RWPE2 (cell line): ENCODE results near the gene BRIP1.

ENCODE experiments used
- ATAC-seq: fragments of 200-7000 bp; cut with Tn5 transposase; 3 replicates; pipeline ENCODE4 v1.9.1; 2021; ENCODE audit warnings: low read depth
- DNase-seq: peaks from one replicate; pipeline ENCODE4 v3.0.0-alpha.2; 2020; ENCODE audit warnings: low spot score
- H3K27ac ChIP-seq: fragments of 450-650 bp; 2 replicates; pipeline ENCODE4 v1.5.1; 2017; ENCODE audit warnings: mild to moderate bottlenecking; ENCODE audit not compliant: poor library complexity, severe bottlenecking
- H3K27me3 ChIP-seq: fragments of 250-450 bp; sonication (Bioruptor Pico); 2 replicates; pipeline ENCODE4 v1.5.1; 2021; ENCODE audit warnings: mild to moderate bottlenecking, moderate library complexity; ENCODE audit not compliant: insufficient read depth, poor library complexity, severe bottlenecking
- H3K36me3 ChIP-seq: fragments of 250-450 bp; sonication (Bioruptor Pico); 2 replicates; pipeline ENCODE4 v1.5.1; 2020; ENCODE audit warnings: low read depth, mild to moderate bottlenecking, moderate library complexity
- H3K4me1 ChIP-seq: fragments of 250-450 bp; sonication (Bioruptor Pico); 2 replicates; pipeline ENCODE4 v1.5.1; 2021; ENCODE audit warnings: mild to moderate bottlenecking, moderate library complexity; ENCODE audit not compliant: insufficient read depth, poor library complexity, severe bottlenecking
- H3K4me3 ChIP-seq: fragments of 250-450 bp; sonication (Bioruptor Pico); 2 replicates; pipeline ENCODE4 v1.5.1; 2021; ENCODE audit warnings: mild to moderate bottlenecking, moderate library complexity; ENCODE audit not compliant: severe bottlenecking
- H3K9me3 ChIP-seq: fragments of 250-450 bp; sonication (Bioruptor Pico); 2 replicates; pipeline ENCODE4 v1.5.1; 2021; ENCODE audit warnings: mild to moderate bottlenecking, moderate library complexity; ENCODE audit not compliant: severe bottlenecking
- TF ChIP-seq, protein P1 (sequence below): fragments of 450-650 bp; IDR thresholded peaks from one replicate; pipeline ENCODE4 v1.5.1; 2017; ENCODE audit warnings: mild to moderate bottlenecking, moderate library complexity; ENCODE audit not compliant: poor library complexity, severe bottlenecking

The BRIP1 gene

GRCh38 chr17:61704935-61705449 lies 158.3 kb downstream of the BRIP1 start:
- Histone ChIP-seq H3K27ac (no peak overlapping the region), H3K36me3 (peaks cover 25% of the 10 kb centered on the region), H3K27me3 (no peaks in the 10 kb centered on the region), H3K4me3 (no peak overlapping the region), H3K9me3 (peaks cover 4% of the 10 kb centered on the region), H3K4me1 (no peaks in the 10 kb centered on the region)
- ATAC-seq: no peak
- TF ChIP-seq, protein P1, sequence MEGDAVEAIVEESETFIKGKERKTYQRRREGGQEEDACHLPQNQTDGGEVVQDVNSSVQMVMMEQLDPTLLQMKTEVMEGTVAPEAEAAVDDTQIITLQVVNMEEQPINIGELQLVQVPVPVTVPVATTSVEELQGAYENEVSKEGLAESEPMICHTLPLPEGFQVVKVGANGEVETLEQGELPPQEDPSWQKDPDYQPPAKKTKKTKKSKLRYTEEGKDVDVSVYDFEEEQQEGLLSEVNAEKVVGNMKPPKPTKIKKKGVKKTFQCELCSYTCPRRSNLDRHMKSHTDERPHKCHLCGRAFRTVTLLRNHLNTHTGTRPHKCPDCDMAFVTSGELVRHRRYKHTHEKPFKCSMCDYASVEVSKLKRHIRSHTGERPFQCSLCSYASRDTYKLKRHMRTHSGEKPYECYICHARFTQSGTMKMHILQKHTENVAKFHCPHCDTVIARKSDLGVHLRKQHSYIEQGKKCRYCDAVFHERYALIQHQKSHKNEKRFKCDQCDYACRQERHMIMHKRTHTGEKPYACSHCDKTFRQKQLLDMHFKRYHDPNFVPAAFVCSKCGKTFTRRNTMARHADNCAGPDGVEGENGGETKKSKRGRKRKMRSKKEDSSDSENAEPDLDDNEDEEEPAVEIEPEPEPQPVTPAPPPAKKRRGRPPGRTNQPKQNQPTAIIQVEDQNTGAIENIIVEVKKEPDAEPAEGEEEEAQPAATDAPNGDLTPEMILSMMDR: no peak
- no peak for DNase-seq

DNA sequence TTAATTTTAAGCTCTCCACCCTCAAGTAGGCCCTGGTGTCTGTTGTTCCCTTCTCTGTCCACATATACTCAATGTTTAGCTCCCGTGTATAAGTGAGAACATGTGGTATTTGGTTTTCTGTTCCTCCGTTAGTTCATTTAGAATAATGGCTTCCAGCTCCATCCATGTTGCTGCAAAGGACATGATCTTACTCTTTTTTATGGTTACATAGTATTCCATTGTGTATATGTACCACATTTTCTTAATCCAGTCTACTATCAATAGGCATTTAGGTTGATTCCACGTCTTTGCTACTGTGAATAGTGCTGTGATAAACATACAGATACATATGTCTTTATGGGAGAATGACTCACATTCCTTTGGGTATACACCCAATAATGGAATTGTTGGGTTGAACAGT lies 160.9 kb downstream of the BRIP1 start:
- Histone ChIP-seq H3K4me1 (no peaks in the 10 kb centered on the region), H3K4me3 (no peak overlapping the region), H3K36me3 (0 out of 2 replicates have a peak, but pooled peaks cover 6% of the 10 kb centered on the region), H3K27me3 (no peaks in the 10 kb centered on the region), H3K9me3 (peaks cover 7% of the 10 kb centered on the region), H3K27ac (no peak overlapping the region)
- TF ChIP-seq, protein P1: no peak
- DNase-seq (no peak), ATAC-seq (no peak)

DNA sequence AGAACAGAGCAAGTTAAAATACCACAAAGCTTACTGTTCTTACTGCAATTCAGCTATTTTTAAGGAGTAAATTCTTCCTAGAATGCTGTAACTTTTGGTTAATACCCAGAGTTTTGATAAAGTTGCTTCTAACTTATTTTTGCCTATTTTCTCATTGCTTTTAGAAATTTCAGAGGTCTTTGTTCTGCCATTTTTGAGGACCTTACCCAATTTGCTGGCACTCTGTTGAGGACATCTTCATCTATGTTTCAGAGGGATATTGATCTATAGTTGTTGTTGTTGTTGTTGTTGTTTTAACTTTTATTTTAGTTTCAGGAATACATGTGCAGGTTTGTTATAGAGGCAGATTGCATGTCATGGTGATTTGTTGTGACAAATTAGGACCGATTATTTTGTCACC lies 161.3 kb downstream of the BRIP1 start:
- DNase-seq (no peak), ATAC-seq (no peak)
- Histone ChIP-seq H3K4me1 (no peaks in the 10 kb centered on the region), H3K9me3 (peaks cover 7% of the 10 kb centered on the region), H3K27me3 (no peaks in the 10 kb centered on the region), H3K4me3 (no peak overlapping the region), H3K27ac (no peak overlapping the region), H3K36me3 (0 out of 2 replicates have a peak, but pooled peaks cover 6% of the 10 kb centered on the region)
- TF ChIP-seq, protein P1: no peak

- no peak for DNase-seq
- Histone ChIP-seq H3K4me1 (no peaks in the 10 kb centered on the region), H3K27ac (no peak overlapping the region), H3K9me3 (peaks cover 7% of the 10 kb centered on the region), H3K36me3 (peaks cover 6% of the 10 kb centered on the region; the same call in 1 of the 2 replicates), H3K4me3 (no peak overlapping the region), H3K27me3 (no peaks in the 10 kb centered on the region)
- TF ChIP-seq, protein P1: no peak
- no peak for ATAC-seq
Observed at GRCh38 chr17:61701334-61701733, 162.0 kb downstream of the BRIP1 start.

- peaks cover 4% of the 10 kb centered on the region; the same call in 1 of the 2 replicates for H3K36me3 ChIP-seq
- DNase-seq: no peak
- H3K27ac ChIP-seq: no peak overlapping the region
- H3K4me3 ChIP-seq: no peak overlapping the region
- no peaks in the 10 kb centered on the region for H3K4me1 ChIP-seq
- peaks cover 7% of the 10 kb centered on the region for H3K9me3 ChIP-seq
- TF ChIP-seq, protein P1: no peak
- H3K27me3 ChIP-seq: no peaks in the 10 kb centered on the region
- no peak for ATAC-seq
Observed at GRCh38 chr17:61700252-61700651, 163.1 kb downstream of the BRIP1 start.
